HT1080 (cell line): ENCODE measurements around the gene LRRC4C. TPM values are rescaled to one million over a fixed set of nuclear protein-coding genes. Genes with fewer than 3 reads are reported as not detected.
"Not testable (repeated sequence)": the region's sequence is repeated elsewhere in the genome, so short reads cannot be mapped to it uniquely, and the experiment has no call there.

Experiments used
- DNase-seq: peaks from one replicate; pipeline ENCODE4 v3.0.0-alpha.2; 2015; ENCODE audit warnings: low read depth
- total RNA-seq: library from RNA; depleted of rRNA; stranded (reverse); fragments of >200 nt; shearing (Covaris generic); gene quantifications from 2 replicates; pipeline ENCODE4 v1.2.3, GENCODE V29; 2014

The LRRC4C gene
- total RNA-seq, 1 experiment from 2014 or later = not detected

DNA sequence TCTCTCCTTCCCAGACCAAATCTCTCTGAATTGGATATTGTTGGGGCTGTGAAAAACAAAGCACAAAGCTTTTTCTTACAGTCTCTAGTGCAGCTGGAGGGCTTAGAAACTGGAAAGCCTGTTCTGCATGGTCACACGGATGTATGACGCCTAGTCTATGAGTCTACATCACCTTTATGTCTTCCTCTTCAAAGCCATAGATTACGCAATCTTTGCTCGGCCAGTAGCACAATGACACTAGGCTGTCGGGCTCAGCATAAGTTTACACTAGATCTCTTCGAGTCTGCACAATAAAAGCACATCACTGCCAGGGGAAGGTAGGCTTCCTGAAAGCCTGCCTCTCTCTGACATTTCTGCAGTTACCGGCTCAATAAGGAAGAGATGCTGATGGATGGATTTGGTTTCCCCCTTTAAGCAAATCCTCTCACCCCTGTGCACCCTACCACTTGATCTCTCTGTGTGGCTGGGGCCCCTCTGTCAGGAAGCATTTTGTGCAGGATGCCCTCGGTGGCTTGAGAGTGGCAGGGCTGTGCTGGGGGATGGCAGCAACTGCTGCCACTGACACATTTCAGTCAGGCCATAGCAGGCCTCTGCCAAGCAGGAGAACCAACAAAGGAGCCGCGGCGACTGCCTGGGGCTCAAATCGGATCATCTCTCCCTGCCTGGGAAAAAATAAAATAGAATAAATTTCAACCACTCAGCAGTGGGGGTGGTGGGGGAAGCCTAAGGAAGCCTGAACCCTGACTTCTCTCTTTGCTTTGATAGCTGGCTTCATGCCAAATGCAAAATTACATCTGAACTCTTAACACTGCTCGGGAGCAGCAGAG, 1272.8 kb downstream of the LRRC4C start:
- peak; percentile 38 for DNase-seq

DNA sequence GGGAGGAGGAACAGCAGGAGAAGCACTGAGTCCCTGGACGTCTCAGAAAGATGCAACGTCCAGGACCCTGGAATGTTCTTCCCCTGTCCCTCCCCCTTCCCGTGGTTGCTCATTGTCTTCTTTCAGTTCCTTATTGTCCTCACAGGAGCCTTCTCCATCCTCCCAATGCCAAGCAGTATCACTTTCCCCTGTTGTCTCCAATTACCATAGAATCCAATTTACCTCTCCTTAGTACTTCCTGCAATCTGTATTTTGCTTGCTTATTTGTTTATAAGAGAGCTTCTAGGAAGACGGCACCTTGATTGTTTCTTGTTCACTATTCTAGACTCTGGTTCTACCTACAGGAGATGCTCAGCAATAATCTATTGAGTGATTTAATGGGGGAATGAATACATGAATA, 1273.7 kb downstream of the LRRC4C start:
- DNase-seq = no peak

DNA sequence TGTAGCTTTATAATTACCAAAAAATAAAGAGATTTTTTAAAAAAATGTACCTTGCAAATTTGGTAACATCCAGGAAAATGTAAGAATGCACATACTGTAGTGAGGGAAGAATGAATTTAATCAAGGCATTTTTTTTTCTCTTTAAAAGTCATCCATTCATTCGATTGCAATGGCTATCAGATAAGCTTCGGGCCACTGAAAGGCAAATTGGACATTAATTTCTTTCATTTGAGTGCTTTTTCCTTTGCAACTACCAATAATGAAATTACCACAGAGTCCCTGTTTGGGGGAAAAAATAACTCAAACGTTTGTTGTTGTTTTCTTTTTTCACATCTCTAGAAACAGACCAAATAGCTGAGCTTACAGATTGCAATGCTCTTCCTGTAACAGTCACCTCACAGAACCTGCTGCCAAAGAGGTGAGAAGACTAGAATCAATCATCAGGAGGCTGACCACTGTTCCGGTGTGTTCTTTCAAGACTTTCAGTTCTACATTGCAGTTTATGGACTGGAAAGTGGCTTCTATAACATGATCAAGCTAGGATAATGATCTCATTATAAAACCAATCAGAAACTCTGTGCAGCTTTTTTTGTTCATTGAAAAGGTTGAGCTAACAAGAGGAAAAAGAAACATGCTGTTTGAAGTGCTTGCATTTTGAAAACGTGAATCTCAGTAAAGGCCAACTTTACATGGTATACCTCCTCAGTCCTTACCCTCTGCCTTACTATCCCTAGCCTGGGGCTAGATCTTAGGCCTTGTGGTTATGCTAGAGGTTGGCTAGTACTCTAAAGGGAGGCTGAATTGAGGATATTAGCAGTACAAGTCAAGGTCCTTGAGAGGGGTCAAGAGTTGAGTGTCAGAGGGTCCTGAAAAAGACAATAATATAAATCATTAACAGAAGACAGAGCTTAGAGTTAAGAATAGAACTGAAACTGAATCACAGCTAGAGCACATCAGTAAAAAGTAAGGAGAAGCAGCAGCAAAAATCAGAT, 1276.1 kb downstream of the LRRC4C start:
- DNase-seq = no peak

DNA sequence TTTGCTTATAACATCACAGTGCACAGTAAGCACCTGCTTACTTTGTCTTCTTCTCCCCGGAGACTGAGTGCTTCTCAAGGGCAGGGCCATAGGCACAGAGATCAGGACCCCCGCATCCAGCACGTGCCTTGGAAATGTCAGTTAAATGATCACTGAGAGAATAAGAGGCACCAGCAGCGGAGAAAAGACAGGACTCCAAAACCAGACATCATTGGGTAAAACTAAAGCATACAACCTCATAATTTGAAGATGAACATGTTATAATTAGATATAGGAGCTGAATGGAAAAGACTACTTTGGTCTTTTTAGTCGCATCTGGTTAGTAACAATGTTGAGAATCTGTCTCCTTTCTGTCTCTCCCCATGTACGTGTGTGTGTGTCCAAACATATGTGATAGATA, 1279.9 kb downstream of the LRRC4C start:
- no peak for DNase-seq

DNA sequence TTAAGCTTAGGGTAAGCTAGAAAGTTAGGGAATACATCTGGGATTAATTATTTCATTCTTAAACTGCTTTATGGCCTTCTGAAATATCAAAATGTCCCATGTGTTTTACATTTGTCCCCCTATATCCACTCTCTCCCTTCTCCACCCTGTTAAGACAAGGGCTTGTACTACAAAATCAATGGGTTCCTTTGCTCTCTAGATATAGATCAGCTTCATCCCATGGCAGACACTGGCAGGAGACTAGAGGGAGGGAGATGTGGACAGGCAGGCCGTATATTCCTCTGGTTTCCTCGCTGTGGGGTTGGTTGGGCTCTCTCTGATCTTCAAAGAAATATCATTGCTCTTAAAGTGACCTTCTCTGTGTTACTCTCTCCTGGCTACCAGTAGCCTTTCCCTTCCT, 1281.0 kb downstream of the LRRC4C start:
- no peak for DNase-seq

DNA sequence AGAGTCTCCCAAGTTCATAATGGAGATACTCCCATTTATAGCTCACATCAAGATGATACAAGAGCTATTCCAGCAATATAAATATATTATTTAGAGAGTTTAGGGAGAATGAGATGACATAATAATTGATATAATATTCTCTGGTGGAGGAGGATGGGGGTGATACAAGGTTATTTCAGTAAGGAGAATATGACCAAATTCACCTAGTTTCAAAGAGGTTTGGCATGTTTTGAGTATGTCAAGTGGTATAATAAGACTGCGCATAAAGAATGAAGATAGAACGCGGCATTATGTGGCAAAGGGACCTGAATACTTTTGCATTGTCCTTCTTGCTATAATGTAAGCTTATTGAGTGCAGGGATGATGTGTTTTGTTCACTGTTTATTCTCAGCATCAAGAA, 1283.5 kb downstream of the LRRC4C start:
- no peak for DNase-seq

DNA sequence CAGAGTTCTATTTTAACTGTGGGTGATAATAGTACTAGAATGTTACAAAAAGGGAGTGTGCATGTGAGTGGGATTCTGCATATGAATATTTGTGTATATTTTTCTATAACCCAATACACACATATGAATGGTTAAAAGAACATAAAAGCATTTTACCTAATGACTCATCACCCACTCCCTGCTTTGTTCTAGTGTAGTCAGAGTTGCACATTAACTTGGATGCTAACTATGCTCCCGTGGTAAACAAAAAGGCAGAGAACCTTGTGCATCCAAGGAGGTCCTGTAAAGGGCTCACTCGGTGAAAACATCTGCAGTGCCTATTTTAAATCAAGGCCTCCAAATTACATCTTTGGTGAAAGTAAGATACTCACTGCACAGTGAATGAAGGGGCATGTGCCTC, 1289.4 kb downstream of the LRRC4C start:
- DNase-seq = no peak

DNA sequence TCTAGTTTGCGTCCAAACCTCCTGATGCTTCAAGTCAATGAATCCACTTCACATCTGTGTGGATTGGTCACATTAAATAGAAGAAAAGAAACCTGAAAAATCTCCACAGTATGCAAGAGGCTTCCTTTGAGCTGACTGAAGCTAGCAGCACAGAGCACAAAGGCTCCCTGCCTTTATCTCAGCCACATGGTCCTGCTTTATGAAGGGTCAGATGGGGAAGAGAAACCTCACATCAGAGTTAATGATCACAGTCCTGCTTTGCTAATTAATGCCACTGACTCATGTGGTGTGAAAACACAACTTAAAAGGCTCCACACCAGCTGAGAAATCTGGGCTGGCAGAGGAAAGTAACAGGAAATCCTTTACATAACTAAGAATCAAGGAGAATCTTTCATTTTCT, 1291.0 kb downstream of the LRRC4C start:
- DNase-seq = no peak

DNA sequence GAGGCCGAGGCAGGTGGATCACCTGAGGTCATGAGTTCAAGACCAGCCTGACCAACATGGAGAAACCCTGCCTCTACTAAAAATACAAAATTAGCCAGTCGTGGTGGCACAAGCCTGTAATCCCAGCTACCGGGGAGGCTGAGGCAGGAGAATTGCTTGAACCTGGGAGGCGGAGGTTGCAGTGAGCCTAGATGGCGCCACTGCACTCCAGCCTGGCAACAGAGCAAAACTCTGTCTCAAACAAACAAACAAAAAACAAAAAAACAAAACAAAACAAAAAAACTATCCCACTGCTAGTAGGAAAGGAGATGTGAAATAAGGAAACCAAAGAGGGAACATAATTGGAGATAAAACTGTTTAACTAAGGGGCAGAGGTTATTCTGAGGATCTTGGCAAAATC, 1291.6 kb downstream of the LRRC4C start:
- not testable (repeated sequence) for DNase-seq

DNA sequence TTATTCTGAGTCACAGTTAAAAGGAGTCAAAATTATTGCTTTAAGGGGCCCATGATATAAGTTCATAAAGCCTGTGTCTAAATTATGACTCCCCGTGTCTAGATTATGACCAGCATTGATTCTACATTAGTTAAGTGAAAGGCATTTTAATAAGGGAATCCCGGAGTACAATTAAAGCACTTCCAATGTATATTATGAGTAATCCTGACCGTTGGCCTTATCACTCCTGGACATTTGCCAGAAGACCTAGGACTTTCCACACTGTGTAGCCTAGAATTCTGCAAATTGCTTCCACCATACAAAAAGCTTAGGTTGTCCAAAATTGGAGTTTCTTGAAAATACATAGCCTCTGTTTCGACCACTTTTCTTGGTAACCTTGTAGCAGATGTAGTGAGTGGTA, 1292.6 kb downstream of the LRRC4C start:
- no peak for DNase-seq

DNA sequence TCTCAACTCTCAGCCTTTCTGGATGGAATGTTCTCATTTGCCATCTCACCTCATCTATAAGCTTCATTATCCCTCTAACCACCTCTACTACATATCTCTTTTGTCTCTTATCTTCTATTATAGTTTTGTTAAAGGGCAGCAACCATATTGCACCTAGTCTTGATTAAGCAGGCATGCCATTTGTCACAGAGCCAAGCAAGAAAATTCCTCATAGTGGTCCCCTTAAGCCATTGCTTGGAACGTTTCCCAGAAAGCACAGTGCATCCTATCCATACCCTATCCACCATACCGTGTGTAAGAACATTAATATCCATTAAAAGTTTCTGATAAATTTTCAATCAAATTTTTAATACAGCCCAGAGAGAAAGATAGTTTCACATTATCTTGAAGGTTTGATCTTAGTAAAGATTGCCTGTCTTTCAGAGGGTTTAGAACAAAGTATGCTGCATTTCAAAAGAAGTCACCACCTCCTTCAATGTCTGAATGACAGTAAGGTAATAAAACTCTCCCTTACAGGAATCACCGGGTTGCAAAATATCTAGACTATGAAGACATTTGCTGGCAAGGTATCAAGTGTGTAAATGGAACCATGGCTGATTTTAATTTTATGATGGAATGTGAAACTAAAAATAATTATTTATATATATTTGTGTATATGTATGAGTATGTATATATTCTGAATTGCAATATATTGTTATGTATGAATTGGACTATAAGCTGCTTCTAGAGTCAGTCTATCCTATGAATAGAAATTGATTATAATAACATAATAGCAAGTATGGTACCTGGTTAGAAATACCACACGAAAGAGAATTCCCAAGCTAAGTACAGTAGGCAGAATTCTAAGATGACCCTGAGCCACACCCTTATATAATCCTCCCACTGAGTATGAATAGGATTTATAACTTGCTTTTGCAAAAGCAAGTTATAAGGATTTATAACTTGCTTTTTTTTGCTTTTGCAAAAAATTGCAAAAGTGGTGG, 1296.3 kb downstream of the LRRC4C start:
- DNase-seq = no peak

DNA sequence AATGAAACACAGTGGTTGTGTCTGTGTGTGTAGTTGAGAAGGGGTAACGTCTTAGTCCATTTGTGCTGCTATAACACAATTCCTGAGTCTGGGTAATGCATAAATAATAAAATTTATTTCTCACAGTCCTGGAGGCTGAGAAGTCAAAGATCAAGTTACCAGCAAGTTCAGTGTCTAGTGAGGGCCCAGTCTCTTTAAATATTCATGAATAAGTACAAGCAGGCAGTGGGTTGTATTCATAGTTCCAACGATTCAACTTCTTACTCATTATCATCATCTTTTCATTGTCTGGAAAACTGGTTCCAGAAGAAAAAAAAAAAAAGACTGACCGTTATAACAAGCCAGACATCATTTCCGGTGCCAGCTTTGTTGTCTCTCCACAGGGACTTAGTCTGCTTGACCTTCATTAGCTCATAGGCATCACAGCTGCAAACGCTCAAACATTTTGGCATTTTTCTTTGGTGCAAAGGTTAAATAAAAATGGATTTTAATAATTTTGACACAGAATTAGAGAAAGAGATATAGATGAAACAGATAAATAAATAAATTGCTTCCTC, 1297.5 kb downstream of the LRRC4C start:
- DNase-seq = peak; percentile 45

DNA sequence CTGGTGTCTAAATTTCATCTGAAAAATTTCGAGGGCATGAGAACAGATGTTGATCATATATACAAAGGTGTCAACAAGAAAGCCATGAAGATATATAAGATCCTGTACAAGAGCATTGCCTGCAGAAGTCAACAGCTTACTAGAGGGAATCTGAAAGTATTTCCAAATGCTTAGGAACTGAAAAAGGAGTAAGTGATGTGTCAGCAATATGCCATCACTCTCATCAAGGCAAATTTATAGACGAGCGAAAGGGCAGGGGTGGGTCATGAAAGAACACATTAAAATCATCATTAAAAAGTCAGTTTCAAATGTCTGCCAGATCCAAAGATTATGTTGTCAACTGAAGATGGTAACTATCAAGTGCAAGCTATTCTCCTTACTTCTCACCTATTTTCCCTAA, 1299.0 kb downstream of the LRRC4C start:
- DNase-seq = no peak

DNA sequence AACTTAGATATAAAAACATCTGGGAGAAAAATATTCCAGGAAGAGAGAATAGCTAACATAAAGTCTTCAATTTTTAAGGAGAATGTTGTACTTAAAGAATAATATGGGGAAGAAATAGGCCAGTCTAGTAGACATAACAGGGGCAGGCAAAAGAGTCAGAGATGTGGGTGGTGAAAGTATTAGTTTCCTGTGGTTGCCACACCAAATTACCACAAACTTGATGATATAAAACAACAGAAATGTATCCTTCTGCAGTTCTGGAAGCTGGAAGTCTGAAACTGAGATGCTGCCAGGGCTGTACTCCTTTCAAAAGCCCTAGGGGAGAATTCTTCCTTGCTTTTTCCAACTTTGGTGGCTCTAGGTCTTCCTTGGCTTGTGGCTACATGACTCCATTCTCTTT, 1309.7 kb downstream of the LRRC4C start:
- no peak for DNase-seq

DNA sequence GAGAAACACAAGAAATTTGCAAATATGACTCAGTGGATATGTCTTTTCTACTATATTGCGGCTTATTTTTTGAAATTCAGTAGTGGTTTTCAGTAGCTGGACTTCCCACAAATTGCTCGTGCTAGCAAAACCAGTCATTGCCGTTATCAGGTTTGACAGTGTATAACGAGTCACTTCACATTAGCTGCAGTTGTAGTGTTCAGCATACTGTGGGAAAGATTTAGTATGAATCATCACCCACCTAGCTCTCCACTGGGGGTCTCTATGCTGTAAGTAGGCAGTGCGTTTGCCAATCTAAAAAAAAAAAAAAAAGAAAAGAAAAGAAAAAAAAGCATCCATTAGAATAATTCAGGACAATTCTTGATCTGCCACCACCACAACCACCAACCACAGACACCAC, 1318.9 kb downstream of the LRRC4C start:
- peak; percentile 29 for DNase-seq

DNA sequence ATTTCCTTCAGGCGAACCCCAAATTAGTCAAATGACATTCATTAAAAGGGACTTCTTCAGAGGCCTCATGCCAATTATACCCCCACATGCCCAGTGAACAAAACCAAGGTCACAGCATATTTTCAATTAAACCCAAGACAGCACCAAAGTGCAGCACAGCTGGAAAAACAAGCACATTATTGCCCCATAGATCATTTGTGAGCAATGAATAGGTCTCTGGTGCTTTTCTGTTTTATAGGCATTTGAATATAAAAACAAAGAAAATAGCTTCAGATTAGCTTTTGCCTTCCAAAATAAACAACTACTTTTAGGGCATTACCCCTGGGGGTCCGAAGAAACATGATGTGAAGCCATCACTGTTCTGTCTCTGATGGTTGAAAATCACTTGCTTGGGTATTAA, 1319.9 kb downstream of the LRRC4C start:
- DNase-seq = no peak

DNA sequence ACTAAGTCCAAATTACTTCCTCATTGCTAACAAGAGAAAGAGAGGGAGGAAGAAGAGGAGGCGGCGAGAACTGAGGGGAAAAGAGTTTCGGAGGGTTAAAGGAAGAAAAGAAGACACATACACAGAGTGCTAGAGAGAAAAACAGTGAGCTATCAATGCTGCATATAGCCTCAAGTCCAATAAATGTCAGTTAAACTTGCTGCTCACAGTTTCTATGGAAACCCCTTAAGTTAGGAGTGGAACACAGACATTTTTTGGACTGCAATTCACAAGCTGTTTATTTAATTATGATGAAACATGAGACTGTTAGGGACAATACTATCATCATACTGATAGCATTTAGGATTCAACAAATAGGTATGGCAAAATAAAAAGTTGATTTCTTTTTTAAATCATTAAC, 1320.4 kb downstream of the LRRC4C start:
- DNase-seq = no peak

DNA sequence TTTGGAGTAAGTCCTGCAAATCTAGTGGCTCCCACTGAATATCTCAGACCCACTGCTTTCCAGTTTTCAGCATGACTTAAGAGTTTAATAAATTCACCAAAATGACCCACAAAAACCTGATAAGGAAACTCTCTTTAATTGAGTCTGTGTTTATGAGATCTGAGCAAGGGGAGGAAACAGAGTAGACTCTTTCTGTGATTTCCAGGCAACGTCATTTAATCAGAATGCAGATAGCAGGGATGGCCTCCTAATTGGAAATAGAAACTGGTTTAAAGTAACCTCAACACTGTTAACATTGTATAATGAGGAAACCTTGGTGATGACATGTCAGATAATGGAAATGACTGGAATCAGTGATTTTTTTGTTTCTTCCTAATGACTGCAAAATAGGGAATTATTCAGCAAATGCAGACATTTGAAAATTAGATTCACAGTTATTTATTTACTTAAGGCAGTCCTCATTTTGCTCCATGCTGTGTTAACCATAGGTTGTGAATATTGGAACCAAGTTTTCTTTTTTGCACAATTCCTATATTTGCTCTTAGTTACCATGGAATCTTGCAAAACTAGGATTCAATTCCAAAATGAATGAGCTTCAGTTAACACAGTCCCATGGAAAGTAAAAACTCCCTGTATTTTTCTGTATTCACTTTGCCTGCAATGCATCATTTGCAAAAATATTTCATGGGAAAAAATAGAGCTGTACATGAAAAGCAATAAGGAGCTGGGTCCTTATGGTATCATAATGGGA, 1324.5 kb downstream of the LRRC4C start:
- no peak for DNase-seq

DNA sequence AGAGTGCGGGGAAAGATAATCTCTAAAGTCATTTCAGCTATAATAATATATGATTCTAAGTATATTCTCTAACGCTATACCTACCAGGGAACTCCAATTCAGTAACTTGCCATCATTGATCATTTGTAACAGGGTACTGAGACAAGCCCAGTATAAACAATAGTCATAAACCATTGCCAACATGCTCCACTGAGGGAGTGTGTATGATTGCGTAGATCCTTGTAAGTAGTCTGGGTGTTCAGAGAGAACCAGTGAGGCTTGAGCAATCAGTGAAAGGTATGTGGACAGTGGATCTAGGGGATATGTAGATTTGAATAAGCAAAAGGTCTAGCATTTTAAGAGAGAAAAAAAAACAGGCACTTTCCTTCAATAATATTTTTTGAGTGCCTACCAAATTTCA, 1326.0 kb downstream of the LRRC4C start:
- DNase-seq = no peak

DNA sequence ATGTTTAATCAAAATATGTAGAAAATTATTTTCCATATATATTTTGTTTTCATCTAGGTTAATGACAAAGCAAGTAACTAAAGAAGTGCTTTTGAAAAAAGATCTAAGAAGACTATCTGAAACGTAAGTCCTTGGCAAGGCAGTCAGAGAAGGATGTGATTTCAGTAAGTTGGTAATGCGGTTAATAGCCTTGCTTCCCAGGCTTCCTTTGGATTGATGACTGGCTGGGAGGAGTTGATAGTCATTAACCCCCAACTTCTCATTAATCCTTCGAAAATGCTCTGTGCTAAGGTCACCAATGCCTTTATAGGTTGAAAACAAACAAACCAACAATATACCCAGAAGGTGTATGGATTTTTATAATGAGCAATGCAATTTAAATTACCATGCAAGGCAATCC, 1326.5 kb downstream of the LRRC4C start:
- DNase-seq = no peak
